GM21576 (cell line): Measurements from ENCODE around the gene ZNF853.

Experiments used
- ATAC-seq: cut with Tn5 transposase; IDR thresholded peaks from one replicate; pipeline ENCODE4 v1.9.1; 2021; ENCODE audit warnings: mild to moderate bottlenecking, moderate library complexity; ENCODE audit not compliant: unreplicated experiment

ZNF853 gene

DNA sequence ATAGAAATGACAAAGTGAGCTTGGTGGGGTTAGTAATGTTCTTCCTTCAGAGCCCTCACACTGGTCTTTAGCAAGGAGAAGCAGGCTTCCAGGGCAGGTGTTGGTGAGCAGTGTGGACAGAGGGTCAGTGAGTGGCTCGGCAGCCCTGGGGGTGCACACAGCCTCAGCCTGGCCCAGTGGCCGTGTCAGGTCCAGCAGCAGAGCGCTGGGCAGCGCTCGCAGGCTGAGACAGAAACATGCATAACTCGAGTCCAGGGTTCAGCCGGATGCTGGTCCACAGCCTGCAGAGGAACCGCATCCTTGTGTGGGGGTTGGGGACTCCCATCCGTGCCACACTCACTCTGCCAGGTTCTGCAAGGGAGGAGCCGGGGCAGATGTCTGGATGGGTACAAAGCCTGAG is 11.0 kb upstream of the ZNF853 start:
- no peak for ATAC-seq

DNA sequence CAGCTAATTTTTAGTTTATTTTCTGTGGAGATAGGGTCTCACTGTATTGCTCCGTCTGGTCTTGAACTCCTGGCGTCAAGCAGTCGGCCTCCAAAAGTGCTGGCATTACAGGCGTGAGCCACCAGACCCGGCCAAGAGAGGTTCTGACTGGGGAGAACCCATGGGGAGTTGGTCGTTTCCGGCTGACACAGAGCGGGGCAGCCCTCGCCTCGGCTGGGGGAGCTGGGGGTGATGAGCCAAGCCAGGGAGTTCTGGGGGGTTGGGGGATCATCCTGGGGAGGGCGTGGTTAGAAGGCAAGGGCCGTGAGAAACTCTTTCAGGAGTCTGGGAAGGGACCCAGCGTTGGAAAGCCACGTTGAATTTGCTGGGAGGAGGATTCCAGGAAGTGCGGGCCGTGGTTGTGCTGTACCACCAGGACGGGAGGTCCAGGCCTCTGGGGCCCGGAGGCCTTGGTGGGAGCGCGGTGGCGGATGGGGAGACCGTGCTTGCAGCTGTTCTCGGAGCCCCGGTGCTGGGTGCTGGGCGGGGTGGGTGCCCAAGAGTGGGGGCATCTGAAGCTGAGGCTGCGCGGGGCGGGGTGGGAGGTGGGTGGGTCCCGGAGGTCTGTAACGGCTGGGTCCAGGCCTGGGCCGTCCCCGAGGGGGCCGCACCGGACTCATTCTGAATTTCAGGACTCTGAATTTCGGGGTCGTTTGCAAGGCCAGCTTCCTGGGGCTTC is 8.4 kb upstream of the ZNF853 start:
- ATAC-seq, result no peak

DNA sequence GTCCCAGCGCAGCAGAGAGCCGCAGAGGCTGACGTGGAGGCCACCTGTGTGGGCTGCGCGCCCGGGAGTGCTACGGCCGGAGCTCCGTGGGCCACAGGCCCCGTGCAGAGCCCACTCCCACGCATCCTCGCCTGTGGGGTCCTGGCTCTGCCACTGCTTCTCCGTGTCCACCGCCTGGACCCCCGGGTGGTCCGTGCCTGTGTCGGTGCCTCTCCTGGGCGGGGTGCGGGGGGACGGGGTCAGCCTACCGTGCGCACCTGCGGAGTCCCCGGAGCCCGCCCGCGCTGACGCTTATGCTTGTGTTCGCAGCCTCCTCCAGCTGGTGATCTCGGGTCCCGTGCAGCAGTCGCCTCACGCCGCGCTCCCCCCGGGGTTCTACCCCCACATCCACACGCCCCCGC is 7.8 kb upstream of the ZNF853 start:
- ATAC-seq, result no peak

DNA sequence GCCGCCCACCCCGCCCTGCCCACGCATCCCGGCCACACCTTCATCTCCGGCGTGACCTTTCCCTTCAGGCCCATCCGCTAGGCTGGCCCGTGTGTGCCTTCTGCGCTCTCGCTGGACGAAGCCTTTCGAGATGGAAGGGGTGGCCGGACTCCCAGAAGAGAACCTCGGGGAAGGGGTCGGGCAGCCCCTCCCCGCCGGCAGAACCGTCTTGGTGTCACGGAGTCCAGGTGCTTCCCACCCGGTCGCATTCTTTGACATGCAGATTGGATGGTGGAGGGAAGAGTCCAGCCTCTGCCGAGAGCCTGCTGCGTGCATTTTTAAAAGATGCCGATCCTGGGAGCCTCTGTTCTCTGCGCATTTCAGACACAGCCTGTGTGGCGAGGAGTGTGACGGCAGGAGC is 7.3 kb upstream of the ZNF853 start:
- ATAC-seq, result no peak

DNA sequence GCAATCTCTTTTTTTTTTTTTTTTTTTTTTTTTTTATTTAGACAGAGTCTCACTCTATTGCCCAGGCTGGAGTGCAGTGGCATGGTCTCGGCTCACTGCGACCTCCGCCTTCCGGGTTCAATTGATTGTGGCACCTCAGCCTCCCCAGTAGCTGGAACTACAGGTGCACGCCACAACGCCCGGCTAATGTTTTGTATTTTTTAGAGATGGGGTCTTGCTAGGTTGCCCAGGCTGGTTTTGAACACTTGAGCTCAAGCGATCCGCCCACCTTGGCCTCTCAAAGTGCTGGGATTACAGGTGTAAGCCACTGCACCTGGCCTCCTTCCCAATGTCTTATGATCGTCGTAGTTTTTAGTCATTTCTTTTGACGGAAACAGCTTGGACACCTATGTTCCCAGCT is 6.6 kb upstream of the ZNF853 start:
- no peak for ATAC-seq

DNA sequence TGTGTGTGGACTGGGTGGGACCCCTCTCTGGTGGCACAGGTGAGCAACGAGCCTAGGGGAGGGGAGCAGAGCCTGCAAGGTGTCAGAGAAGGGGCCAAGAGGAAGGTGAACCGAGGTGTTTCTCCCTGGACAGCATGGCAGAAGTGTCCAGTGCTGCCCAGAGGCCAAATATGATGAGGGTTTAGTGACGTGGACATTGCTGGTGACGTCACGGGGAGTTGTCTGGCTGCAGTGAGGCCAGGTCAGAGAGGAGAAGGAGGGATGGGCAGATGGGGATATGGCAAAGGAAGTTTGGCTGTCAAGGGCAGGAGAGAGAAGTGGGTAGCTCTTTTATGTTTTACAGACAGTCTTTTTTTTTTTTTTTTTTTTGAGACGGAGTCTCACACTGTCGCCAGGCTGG is 2.6 kb upstream of the ZNF853 start:
- no peak for ATAC-seq

DNA sequence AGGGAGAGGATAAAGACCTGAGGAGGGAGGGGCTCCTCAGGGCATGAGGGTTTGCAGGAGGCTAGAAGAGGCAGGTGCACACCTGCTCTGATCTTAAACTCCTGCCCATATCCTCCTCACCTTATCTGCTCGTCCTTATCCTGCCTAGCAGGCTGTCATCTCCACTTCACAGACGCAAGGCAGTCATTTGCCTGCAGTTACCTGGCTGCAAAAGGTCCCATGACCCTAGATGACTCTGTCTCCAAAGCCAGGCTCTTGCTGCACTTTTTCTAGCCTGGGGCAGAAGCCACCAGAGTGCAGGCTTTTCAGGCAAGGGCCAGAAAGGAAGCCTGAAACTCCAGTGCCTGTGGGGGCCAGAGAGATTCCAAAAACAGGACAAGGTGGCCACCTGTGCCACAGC is 1.7 kb upstream of the ZNF853 start:
- ATAC-seq, result no peak

DNA sequence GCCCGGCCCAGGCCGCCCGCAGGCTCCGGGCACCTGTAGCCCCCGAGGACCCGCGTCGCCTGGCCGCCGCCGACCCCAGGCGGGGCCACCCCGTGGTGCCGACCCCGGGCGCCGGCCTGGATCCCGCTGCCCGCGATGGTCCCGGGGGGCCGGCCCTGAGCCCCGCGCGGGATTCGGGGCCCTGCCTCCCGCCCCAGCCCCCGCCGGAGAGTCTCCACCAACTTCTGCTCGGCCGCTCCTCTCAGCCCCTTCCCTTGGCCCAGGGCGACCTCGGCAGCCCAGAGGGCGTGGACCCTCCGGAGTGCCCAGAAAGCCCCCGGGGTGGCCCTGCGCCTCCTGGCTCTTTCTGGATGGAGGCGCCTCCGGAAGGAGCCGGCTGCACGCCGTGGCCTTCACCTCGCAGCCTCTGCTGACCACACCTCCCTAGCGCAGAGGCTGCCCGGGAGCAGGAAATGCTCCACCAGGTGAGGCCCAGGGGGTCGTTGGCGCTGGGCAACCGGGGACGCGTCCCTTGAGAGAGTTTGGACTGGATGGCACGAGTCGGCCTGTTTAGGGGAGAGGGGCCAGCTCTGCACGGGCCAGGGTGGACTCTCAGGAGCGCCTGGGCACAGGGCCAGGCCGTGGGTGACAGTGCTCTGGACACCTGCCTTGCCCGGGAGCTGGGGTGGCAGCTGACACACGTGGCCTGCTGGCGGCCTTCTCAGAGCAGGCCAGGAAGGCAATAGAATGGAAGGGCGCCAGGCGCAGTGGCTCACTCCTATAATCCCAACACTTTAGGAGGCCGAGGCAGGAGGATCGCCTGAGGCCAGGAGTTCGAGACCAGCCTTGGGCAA is 529 bp downstream of the ZNF853 start:
- no peak for ATAC-seq

DNA sequence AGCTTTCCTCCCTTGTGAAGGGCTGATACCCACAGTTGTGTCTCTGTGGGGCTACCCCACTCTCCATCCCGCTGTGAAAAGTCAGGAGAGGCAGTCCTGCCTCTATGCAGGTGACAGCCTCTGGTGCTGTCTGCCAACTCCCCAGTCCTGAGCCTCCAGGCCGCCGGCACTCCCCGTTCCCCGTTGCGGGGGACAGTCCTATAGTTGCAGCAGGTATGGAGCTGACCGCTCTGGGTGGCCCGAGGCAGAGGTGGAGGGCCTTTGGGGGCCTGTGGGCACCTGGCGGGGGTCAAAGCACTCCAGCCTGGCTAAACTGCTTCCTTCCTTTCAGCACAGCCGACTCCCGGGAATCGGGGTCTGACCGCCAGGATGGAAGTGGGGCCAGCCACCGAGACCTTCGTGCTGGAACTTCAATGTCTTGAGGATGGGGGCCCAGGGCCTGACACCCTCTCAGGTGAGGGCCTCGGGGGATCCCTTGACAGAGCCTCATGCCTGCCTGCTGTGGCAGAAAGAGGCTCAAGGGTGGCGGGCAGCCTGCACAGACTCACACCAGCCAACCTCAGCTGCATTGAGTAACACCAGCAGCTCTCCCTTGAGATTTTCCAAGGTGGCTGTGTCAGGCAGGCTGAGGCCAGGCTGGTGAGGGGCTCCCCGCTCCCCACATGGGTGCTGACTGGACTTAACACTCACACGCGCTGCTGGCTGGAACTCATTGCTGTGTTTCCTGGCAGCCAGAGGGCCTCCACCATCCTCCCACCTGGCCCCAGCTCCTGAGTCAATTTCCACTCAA is 1.6 kb downstream of the ZNF853 start:
- no peak for ATAC-seq

DNA sequence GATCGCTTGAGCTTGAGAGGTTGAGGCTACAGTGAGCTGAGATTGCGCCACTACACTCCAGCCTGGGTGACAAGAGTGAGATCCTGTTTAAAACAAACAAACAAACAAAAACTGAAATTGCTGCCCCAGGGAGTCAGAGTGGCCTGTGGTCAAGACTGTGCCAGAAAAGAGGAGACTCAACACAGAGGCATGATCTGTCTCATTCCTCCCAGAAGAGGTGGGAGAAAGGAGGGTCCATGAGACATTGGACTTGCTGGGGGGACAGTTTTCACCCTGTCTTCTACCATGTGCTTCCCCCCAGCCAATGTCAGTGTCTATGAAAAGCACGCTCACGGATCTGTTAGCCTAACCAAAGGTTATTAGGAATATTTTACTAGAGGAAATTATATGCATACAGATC is 3.2 kb downstream of the ZNF853 start:
- ATAC-seq, result no peak

DNA sequence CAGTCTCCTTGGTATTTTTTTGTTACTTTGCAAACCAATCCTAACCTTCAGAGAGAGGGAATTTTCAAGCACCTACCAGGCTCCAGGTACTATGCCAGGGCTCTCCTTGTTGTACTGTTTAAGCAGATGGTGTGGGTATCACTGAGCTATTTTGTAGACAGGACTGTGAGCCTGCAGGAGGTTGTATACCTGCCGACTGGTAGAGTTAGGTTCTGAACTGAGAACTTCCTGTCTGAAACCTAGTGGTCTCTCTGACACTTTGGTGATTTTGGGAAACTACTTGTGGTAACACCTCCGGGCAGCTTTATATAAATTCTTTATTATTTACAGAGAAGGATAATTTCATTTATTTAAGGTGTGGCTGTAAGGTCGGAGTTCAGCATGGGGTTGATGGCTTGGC is 4.6 kb downstream of the ZNF853 start:
- ATAC-seq, result no peak

DNA sequence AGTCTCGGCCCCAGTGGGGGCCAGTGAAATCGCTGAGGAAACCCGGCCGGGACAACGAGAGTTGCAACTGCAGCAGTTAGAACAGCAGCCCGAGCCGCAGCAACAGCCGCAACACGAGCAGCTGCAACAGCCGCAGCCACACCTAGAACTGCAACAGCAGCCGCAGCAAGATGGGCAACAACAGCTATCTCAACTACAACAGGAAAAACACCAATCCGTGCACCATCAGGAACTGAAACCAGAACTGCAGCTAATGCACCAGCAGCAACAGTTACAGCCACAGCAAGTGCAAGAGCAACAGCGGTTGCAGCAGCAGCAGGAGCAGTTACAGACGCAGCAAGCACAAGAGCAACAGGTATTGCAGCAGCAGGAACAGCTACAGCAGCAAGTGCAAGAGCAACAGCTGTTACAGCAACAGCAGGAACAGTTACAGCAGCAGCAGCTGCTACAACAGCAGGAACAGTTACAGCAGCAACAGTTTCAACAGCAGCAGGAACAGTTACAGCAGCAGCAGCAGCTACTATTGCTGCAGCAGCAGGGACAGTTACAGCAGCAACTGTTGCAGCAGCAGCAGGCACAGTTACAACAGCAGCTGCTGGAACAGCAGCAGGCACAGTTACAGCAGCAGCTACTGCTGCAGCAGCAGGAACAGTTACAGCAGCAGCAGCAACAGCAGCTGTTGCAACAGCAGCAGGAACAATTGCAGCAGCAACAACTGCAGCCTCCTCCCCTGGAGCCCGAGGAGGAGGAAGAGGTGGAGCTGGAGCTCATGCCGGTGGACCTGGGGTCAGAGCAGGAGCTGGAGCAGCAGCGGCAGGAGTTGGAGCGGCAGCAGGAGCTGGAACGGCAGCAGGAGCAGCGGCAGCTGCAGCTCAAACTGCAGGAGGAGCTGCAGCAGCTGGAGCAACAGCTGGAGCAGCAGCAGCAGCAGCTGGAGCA is 6.1 kb downstream of the ZNF853 start:
- ATAC-seq, result no peak

DNA sequence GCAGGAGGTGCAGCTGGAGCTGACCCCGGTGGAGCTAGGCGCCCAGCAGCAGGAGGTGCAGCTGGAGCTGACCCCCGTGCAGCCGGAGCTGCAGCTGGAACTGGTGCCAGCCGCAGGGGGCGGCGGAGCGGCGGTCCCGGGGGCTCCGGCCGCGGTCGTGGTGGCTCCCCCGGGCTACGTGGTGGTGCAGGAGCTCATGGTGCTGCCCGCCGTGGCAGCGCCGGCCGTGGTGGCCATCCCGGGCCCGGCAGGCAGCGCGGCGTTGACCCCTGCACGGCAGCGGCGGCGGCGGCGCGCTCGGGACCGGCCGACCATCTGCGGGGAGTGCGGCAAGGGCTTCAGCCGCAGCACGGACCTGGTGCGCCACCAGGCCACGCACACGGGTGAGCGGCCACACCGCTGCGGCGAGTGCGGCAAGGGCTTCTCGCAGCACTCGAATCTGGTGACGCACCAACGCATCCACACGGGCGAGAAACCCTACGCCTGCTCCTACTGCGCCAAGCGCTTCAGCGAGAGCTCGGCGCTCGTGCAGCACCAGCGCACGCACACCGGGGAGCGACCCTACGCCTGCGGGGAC is 6.8 kb downstream of the ZNF853 start:
- ATAC-seq, result no peak

DNA sequence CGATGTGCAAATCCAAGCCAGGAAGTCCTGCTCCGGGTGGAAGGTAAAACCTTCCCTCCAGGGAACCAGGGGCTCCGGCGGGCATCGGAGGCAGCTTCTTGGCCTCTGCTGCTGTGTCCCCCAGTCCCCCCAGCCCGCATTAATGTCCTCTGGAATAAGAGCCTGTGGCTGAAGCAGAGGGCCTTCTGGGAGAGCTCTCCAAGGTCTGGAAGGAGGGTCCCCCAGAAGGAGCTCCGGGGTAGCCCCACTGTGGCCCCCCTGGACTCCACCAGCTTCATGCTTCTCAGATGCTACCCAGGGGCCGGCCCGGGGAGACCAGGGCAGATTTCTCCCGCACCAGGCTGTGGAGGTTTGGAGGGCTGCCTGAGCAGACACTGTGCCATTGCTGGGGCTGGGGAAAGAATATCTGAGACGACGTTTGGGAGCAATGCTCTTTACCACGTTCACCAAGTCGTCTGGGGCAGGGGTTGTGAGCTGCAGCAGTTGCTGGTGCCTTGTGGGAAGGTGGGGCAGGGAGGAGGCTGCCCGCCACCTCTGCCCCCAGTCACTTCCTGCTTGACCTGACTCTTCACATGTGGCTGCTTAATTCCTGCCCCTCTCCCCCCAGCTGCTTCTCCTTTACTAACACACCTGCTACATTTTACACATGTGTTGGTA is 8.3 kb downstream of the ZNF853 start:
- no peak for ATAC-seq

DNA sequence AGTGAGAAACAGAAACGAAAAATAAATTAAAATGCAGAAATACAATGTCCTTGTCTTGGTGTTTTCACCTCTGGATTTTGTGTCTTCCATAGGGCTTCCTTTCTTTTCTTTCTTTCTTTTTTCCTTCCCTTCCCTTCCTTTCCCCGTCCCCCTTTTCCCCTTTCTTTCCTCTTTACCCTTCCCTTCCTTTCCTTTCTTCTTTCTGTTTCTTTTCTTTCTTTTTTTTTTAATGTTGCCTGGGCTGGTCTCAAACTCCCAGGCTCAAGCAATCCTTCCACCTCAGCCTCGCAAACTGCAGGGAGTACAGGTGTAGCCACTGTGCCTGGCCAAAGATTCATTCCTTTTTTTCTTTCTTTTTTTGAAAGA is 8.8 kb downstream of the ZNF853 start:
- no peak for ATAC-seq

DNA sequence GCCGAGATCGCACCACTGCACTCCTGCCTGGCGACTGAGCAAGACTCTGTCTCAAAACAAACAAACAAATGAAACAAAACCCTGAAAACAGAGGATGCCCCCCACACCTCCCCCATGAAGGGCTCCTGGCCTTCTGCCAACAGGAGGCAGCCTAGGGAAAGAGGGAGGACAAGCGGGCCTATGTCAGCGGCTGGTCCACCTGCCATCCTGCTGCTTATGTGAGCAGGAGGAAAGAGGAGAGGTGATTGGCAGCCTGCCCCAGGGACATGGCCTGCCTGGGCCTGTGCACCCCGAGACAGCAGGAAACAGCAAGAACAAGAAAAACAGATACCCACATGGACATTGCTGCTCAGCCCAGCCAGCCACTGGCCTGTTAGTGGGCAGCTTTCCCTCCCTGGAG is 12.6 kb downstream of the ZNF853 start:
- no peak for ATAC-seq

DNA sequence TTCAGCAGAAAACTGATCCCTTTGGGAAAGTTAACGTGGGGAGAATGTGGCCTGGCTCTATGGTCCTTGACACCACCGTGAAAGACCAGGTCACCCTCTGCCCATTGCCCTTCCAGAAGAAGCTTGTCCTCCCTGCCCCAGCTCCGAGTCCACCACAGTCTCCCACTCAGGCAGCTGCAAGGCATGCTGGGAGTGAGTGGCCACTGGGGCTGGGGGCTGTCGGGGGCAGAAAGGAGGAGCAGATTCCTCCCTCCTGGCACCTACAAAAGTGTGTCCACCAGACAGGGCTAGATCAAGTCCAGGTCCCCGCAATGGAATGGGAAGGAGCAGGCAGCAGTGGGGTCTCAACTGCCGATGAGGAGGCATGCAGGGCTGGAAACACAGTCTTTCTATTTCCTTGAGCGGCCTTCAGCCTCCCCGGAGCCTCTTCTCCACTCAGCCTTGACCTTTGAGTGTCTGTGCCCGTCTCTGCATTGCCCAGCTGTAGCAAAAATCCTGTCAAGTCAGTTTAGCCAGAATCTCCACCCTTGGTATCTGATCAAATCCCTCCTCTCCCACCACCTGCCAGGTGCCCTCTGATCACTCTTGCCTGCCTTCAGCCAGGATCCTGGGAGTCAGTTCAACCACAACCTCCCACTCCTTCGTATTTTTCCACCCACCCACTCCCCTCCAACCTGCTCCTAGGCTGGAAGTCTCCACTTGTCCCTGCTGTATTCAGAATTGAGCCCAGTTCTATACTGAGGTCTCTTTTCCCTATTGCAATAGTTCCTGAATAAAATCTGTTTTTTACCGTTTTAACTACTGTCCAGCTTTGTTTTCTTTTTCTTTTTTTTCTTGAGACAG is 14.8 kb downstream of the ZNF853 start:
- ATAC-seq, result no peak

DNA sequence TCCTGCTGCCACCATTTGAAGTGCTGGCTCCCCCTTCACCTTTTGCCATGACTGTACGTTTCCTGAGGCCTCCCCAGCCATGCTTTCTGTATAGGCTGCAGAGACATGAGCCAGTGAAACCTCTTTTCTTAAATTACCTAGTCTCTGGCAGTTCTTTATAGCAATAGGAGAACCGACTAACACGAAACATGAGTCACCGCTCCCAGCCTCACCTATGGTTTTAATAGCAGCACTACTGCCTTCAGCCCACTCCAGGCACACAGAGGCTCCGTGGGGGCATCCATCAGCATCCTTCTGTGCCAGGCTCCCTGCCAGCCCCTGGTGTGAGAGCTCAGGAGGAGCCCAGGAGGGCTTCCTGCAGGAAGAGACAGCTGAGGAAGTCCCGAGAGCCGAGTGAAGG is 16.2 kb downstream of the ZNF853 start:
- ATAC-seq, result no peak

DNA sequence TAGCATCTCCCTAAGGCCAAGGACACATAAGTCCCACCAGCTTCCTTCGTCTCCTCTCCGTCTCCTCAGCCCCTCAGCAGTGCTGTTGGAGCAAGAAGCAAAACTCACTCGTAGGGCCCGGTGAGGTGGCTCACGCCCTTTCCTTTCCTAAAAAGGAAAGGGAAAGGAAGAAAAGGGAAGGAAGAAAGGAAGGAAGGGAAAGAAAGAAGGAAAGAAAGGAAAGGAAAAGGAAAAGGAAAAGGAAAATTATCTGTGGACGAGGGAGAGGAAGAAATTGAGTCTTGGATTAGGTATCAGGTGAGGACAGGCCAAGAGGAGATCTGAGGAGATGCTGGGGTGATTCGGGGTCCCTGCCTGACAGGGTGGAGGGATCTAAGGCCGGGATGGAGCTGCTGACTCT is 18.6 kb downstream of the ZNF853 start:
- ATAC-seq, result no peak
